ENCODE measurements around the gene P4HB. TPM values are rescaled to one million over a fixed set of nuclear protein-coding genes. Genes with fewer than 3 reads are reported as not detected.

Gene P4HB
- total RNA-seq, 1 donor from 2014 or later = 364 TPM

DNA sequence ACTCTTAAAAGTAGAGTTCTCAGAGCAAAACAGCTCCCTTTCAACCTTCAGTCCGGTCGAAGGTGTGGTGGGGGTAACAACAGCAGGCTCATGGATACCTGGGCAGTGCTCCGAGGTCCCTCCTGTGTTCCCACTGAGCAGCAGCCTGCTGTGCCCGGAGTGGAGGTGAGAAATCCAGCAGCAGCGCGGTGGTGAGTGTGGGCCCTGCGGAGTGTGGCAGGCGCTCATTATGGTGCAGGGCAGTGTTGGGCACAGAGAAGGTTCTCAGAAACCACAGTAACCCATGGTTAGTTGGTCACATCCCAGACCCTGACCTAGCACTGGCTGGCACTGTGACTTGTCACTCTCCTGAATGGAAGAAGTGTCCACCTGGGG lies 5.0 kb upstream of the P4HB start:
- Mint-ChIP-seq H3K27ac (ENCODE audit: unreplicated experiment) (no peak overlapping the region), H3K9me3 (no peaks in the 10 kb centered on the region), H3K36me3 (ENCODE audit: low read depth) (peaks cover 9% of the 10 kb centered on the region), H3K4me3 (peak overlapping the region; percentile 85), H3K4me1 (peaks cover 38% of the 10 kb centered on the region), H3K27me3 (ENCODE audit: low read depth) (peaks cover 23% of the 10 kb centered on the region)
- no peak for DNase-seq (ENCODE audit: low read depth, low spot score)
- TF ChIP-seq CTCF (conservative IDR thresholded peaks at IDR 0.05) = no peak

DNA sequence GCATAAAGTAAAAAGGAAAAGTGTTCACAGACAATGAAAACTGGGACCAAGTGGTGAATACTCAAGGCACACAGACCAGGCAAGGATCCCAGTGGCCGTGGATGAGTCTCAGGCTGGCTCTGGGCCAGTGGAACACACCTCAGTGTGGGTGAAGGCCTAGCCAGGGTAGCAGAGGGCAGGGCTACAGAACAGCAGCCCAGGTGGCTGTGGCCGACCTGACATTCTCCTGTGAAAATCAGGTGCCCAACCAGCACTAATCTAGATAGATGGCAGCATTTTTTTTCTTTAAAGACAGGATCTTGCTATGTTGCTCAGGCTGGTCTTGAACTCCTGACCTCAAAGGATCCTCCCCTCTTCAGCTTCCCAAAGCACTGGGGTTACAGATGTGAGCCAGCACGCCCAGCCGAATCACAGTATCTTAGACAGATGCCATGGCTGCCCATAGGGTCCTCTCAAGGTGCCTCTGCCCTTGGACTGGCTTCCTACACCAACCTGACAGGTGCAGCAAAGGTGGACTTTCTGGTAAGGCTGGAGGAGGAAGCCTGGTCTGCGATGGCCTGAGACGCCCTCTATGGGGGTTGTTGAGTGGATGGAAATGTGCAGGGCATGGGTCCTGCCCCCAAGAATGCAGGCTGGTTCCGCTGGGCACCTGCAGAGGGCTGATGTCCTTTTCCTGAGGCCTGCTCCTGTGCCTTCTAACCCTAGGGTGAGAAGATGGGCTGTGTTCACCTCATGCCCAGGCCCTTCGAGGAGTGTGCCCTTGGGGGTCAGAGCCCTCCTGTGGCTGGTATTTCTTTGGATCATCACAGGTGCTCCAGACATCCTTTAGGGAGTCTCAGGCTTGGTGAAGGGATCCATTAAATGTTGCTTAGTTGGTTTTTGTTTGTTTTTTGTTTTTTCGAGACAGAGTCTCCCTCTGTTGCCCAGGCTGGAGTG lies 3.8 kb upstream of the P4HB start:
- DNase-seq (ENCODE audit: low read depth, low spot score) = no peak
- peaks cover 19% of the 10 kb centered on the region for H3K27me3 Mint-ChIP-seq (ENCODE audit: low read depth)
- peak overlapping the region; percentile 88 for H3K4me3 Mint-ChIP-seq
- peaks cover 7% of the 10 kb centered on the region for H3K36me3 Mint-ChIP-seq (ENCODE audit: low read depth)
- H3K9me3 Mint-ChIP-seq = no peaks in the 10 kb centered on the region
- H3K4me1 Mint-ChIP-seq = peaks cover 36% of the 10 kb centered on the region
- no peak for TF ChIP-seq CTCF (conservative IDR thresholded peaks at IDR 0.05)
- no peak overlapping the region for H3K27ac Mint-ChIP-seq (ENCODE audit: unreplicated experiment)

GRCh38 chr17:81863123-81863675 lies 2.9 kb upstream of the P4HB start:
- H3K36me3 Mint-ChIP-seq (ENCODE audit: low read depth) = peaks cover 7% of the 10 kb centered on the region
- no peaks in the 10 kb centered on the region for H3K9me3 Mint-ChIP-seq
- H3K27ac Mint-ChIP-seq (ENCODE audit: unreplicated experiment) = no peak overlapping the region

GRCh38 chr17:81860756-81861568 lies 627 bp upstream of the P4HB start:
- no peak for TF ChIP-seq CTCF (conservative IDR thresholded peaks at IDR 0.05)
- Mint-ChIP-seq H3K27ac (ENCODE audit: unreplicated experiment) (peak overlapping the region; percentile 96), H3K9me3 (no peaks in the 10 kb centered on the region), H3K27me3 (ENCODE audit: low read depth) (peaks cover 9% of the 10 kb centered on the region), H3K36me3 (ENCODE audit: low read depth) (peaks cover 7% of the 10 kb centered on the region), H3K4me1 (peaks cover 29% of the 10 kb centered on the region), H3K4me3 (peak overlapping the region; percentile 96)
- peak; percentile 97 for DNase-seq (ENCODE audit: low read depth, low spot score)

More at GRCh38 chr17:81863123-81863675, 2.9 kb upstream of the P4HB start:
- Mint-ChIP-seq H3K27me3 (ENCODE audit: low read depth) (peaks cover 18% of the 10 kb centered on the region), H3K4me1 (peaks cover 35% of the 10 kb centered on the region), H3K4me3 (peak overlapping the region; percentile 88)
- no peak for TF ChIP-seq CTCF (conservative IDR thresholded peaks at IDR 0.05)
- no peak for DNase-seq (ENCODE audit: low read depth, low spot score)
